ENCODE data around the gene DNAJB11. TPM values are rescaled to one million over a fixed set of nuclear protein-coding genes. Genes with fewer than 3 reads are reported as not detected.
"Not testable (repeated sequence)": the region's sequence is repeated elsewhere in the genome, so short reads cannot be mapped to it uniquely, and the experiment has no call there.

Gene DNAJB11
- total and polyA plus RNA-seq, 3 experiments from 2014 or later: 48.9 to 65.6 (median 62.7) TPM

DNA sequence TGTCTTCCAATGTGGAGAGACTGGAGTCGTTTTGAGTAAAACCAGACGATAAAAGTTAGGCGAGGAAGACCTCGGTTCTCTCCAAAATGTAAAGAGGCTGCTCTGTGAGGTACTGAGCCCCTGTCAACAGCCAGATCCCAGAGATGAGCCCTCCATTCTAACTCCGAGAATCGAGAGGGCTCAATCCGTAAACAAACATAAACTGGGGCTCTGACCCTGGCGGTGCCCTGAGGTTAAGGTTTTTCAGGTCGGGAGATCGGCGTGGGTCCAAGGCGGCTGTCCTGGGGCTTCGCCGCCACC, 3.8 kb upstream of the DNAJB11 start:
- H3K36me3 Mint-ChIP-seq: peaks cover 0 to 43% (median 2%) of the 10 kb centered on the region in 3 donors
- H3K27ac Mint-ChIP-seq: peak overlapping the region; percentile 93 to 98 (median 97)
- Histone ChIP-seq H3K27me3 (ENCODE audit: insufficient read depth, low read length, poor library complexity, severe bottlenecking) (no peaks in the 10 kb centered on the region), H3K27ac (ENCODE audit: low read depth, low read length) (peak overlapping the region; percentile 87), H3K9me3 (ENCODE audit: low read length) (no peaks in the 10 kb centered on the region), H3K4me3 (ENCODE audit: low read length) (peak overlapping the region; percentile 77), H3K36me3 (ENCODE audit: insufficient read depth, low read length) (peaks cover 8% of the 10 kb centered on the region), H3K4me1 (ENCODE audit: insufficient read depth, low read length) (peaks cover 43% of the 10 kb centered on the region)
- H3K9me3 Mint-ChIP-seq: no peaks in the 10 kb centered on the region
- peak overlapping the region; percentile 85 to 97 (median 94) for H3K4me3 Mint-ChIP-seq
- ChIA-PET CTCF (interaction anchor here (3.1 kb wide), 1 partner anchor 50 kb away, joined by 15 read pairs; no protein-coding TSS in a partner anchor), POLR2A (interaction anchor here (1.4 kb wide), 1 partner anchor 981 kb away, joined by 4 read pairs; the partner anchor contains the start of gene SENP2)
- no peaks in the 10 kb centered on the region for H3K27me3 Mint-ChIP-seq
- DNase-seq: no peak
- peaks cover 67 to 81% (median 79%) of the 10 kb centered on the region in 3 donors for H3K4me1 Mint-ChIP-seq

GRCh38 chr3:186567072-186567921, 3.2 kb upstream of the DNAJB11 start, which contains the start of gene TBCCD1:
TSS of gene TBCCD1 (minus strand) at chr3:186567339. CDS start at chr3:186564329, 3,010 bp downstream.
- H3K27ac Mint-ChIP-seq: peak within 1 kb of the TSS; percentile 93 to 98 (median 97)
- H3K36me3 Mint-ChIP-seq: peaks cover 0 to 40% (median 2%) of the 10 kb centered on the region in 3 donors
- Histone ChIP-seq H3K27me3 (ENCODE audit: insufficient read depth, low read length, poor library complexity, severe bottlenecking) (no peaks in the 10 kb centered on the region), H3K4me3 (ENCODE audit: low read length) (peak within 1 kb of the TSS; percentile 77), H3K9me3 (ENCODE audit: low read length) (no peaks in the 10 kb centered on the region), H3K36me3 (ENCODE audit: insufficient read depth, low read length) (peaks cover 5% of the 10 kb centered on the region), H3K4me1 (ENCODE audit: insufficient read depth, low read length) (peaks cover 42% of the 10 kb centered on the region), H3K27ac (ENCODE audit: low read depth, low read length) (peak within 1 kb of the TSS; percentile 87)
- H3K4me3 Mint-ChIP-seq: peak within 1 kb of the TSS; percentile 85 to 97 (median 94)
- ChIA-PET CTCF (interaction anchor here (0.7 to 3.1 kb wide), 4 partner anchors 48 to 1980 kb away, joined by 3 to 15 read pairs (median 4); no protein-coding TSS in a partner anchor), POLR2A (interaction anchor here (0.7 to 1.4 kb wide), 3 partner anchors 240 to 981 kb away, joined by 3 to 4 read pairs (median 3); partner anchors contain the start of gene SENP2)
- peak; percentile 90 to 97 (median 94) for DNase-seq
- H3K9me3 Mint-ChIP-seq: no peaks in the 10 kb centered on the region
- peaks cover 66 to 79% (median 78%) of the 10 kb centered on the region in 3 donors for H3K4me1 Mint-ChIP-seq
- no peaks in the 10 kb centered on the region for H3K27me3 Mint-ChIP-seq

DNA sequence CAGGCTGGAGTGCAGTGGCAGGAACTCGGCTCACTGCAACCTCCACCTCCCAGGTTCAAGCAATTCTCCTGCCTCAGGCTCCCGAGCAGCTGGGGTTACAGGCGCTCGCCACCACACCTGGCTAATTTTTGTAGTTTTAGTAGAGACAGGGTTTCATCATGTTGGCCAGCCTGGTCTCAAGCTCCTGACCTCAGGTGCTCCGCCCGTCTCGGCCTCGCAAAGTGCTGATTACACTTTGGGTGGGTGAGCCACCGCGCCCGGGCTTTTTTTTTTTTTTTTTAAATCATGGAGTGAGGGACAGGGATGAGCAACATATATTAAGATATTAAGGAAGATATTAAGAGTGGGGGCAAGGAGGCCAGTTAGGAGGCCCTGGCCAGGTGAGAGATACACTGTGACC, 1.2 kb upstream of the DNAJB11 start:
- Mint-ChIP-seq H3K4me1 (peaks cover 57 to 74% (median 72%) of the 10 kb centered on the region in 3 donors), H3K27ac (peak overlapping the region in 7 of 8 donors; percentile 93 to 100 (median 98)), H3K36me3 (peaks cover 0 to 43% (median 6%) of the 10 kb centered on the region in 3 donors), H3K4me3 (peak overlapping the region; percentile 86 to 99 (median 89))
- not testable (repeated sequence) for H3K27me3 Mint-ChIP-seq; H3K9me3 ChIP-seq (ENCODE audit: low read length); H3K9me3 Mint-ChIP-seq; H3K27me3 ChIP-seq (ENCODE audit: insufficient read depth, low read length, poor library complexity, severe bottlenecking); DNase-seq
- Histone ChIP-seq H3K4me3 (ENCODE audit: low read length) (peak overlapping the region; percentile 77), H3K36me3 (ENCODE audit: insufficient read depth, low read length) (peaks cover 18% of the 10 kb centered on the region), H3K27ac (ENCODE audit: low read depth, low read length) (peak overlapping the region; percentile 98), H3K4me1 (ENCODE audit: insufficient read depth, low read length) (peaks cover 39% of the 10 kb centered on the region)
- CTCF ChIA-PET: interaction anchor here (1.2 to 3.1 kb wide), 4 partner anchors 29 to 631 kb away, joined by 4 to 15 read pairs (median 6); partner anchors contain the start of gene TRA2B
- POLR2A ChIA-PET: interaction anchor here (0.6 to 4.3 kb wide), 6 partner anchors 16 to 647 kb away, joined by 3 to 35 read pairs (median 6); partner anchors contain the start of genes EIF4A2 and TRA2B

- H3K4me3 ChIP-seq (ENCODE audit: low read length): peak overlapping the region; percentile 77
- no peaks in the 10 kb centered on the region for H3K9me3 ChIP-seq (ENCODE audit: low read length)
- CTCF ChIA-PET: interaction anchor here (1.1 to 1.6 kb wide), 7 partner anchors 13 to 632 kb away, joined by 3 to 9 read pairs (median 4); partner anchors contain the start of genes RPL39L and TRA2B
- H3K9me3 Mint-ChIP-seq: no peaks in the 10 kb centered on the region
- peak overlapping the region; percentile 93 to 100 (median 98) for H3K27ac Mint-ChIP-seq
- H3K4me1 ChIP-seq (ENCODE audit: insufficient read depth, low read length): peaks cover 39% of the 10 kb centered on the region
- H3K4me1 Mint-ChIP-seq: peaks cover 57 to 74% (median 72%) of the 10 kb centered on the region in 3 donors
- peaks cover 0 to 47% (median 6%) of the 10 kb centered on the region in 3 donors for H3K36me3 Mint-ChIP-seq
- no peaks in the 10 kb centered on the region for H3K27me3 Mint-ChIP-seq
- no peaks in the 10 kb centered on the region for H3K27me3 ChIP-seq (ENCODE audit: insufficient read depth, low read length, poor library complexity, severe bottlenecking)
- H3K36me3 ChIP-seq (ENCODE audit: insufficient read depth, low read length): peaks cover 22% of the 10 kb centered on the region
- POLR2A ChIA-PET: interaction anchor here (0.6 to 4.3 kb wide), 7 partner anchors 14 to 632 kb away, joined by 3 to 35 read pairs (median 5); partner anchors contain the start of genes EIF4A2 and TRA2B
- no peak for DNase-seq
- peak overlapping the region; percentile 86 to 99 (median 89) for H3K4me3 Mint-ChIP-seq
- peak overlapping the region; percentile 98 for H3K27ac ChIP-seq (ENCODE audit: low read depth, low read length)
These were observed 783 bp upstream of the DNAJB11 start for GRCh38 chr3:186569779-186570095.

- H3K27me3 ChIP-seq (ENCODE audit: insufficient read depth, low read length, poor library complexity, severe bottlenecking): no peaks in the 10 kb centered on the region
- H3K27ac ChIP-seq (ENCODE audit: low read depth, low read length): peak overlapping the region; percentile 98
- H3K27ac Mint-ChIP-seq: peak overlapping the region; percentile 93 to 99 (median 98)
- peak overlapping the region; percentile 86 to 99 (median 89) for H3K4me3 Mint-ChIP-seq
- peak overlapping the region; percentile 75 for H3K4me3 ChIP-seq (ENCODE audit: low read length)
- H3K4me1 ChIP-seq (ENCODE audit: insufficient read depth, low read length): peaks cover 33% of the 10 kb centered on the region
- no peaks in the 10 kb centered on the region for H3K9me3 Mint-ChIP-seq
- peaks cover 0 to 60% (median 11%) of the 10 kb centered on the region in 3 donors for H3K36me3 Mint-ChIP-seq
- peaks cover 30% of the 10 kb centered on the region for H3K36me3 ChIP-seq (ENCODE audit: insufficient read depth, low read length)
- ChIA-PET POLR2A (interaction anchor here (1.0 to 4.3 kb wide), 4 partner anchors 43 to 633 kb away, joined by 4 to 35 read pairs (median 12); partner anchors contain the start of genes EIF4A2 and TRA2B), CTCF (interaction anchor here (1.1 to 1.6 kb wide), 8 partner anchors 11 to 633 kb away, joined by 3 to 9 read pairs (median 5); partner anchors contain the start of genes RPL39L and TRA2B)
- H3K4me1 Mint-ChIP-seq: peaks cover 53 to 77% (median 72%) of the 10 kb centered on the region in 3 donors
- no peaks in the 10 kb centered on the region for H3K27me3 Mint-ChIP-seq
- H3K9me3 ChIP-seq (ENCODE audit: low read length): no peaks in the 10 kb centered on the region
- no peak for DNase-seq
These were observed 572 bp downstream of the DNAJB11 start for GRCh38 chr3:186570941-186571643.

- H3K4me1 Mint-ChIP-seq: peaks cover 50 to 76% (median 67%) of the 10 kb centered on the region in 3 donors
- no peaks in the 10 kb centered on the region for H3K27me3 Mint-ChIP-seq
- peaks cover 0 to 63% (median 11%) of the 10 kb centered on the region in 3 donors for H3K36me3 Mint-ChIP-seq
- H3K4me1 ChIP-seq (ENCODE audit: insufficient read depth, low read length): peaks cover 28% of the 10 kb centered on the region
- peak overlapping the region; percentile 98 for H3K27ac ChIP-seq (ENCODE audit: low read depth, low read length)
- H3K4me3 ChIP-seq (ENCODE audit: low read length): peak overlapping the region; percentile 75
- peak overlapping the region; percentile 86 to 99 (median 89) for H3K4me3 Mint-ChIP-seq
- ChIA-PET POLR2A (interaction anchor here (4.3 kb wide), 1 partner anchor 212 kb away, joined by 35 read pairs; the partner anchor contains the start of gene EIF4A2), CTCF (interaction anchor here (1.1 to 1.6 kb wide), 3 partner anchors 31 to 250 kb away, joined by 5 to 7 read pairs (median 5); no protein-coding TSS in a partner anchor)
- H3K27me3 ChIP-seq (ENCODE audit: insufficient read depth, low read length, poor library complexity, severe bottlenecking): no peaks in the 10 kb centered on the region
- H3K27ac Mint-ChIP-seq: peak overlapping the region; percentile 76 to 98 (median 96)
- no peaks in the 10 kb centered on the region for H3K9me3 ChIP-seq (ENCODE audit: low read length)
- peaks cover 31% of the 10 kb centered on the region for H3K36me3 ChIP-seq (ENCODE audit: insufficient read depth, low read length)
- no peaks in the 10 kb centered on the region for H3K9me3 Mint-ChIP-seq
- DNase-seq: no peak
These were observed 1.1 kb downstream of the DNAJB11 start for GRCh38 chr3:186571644-186572013.

DNA sequence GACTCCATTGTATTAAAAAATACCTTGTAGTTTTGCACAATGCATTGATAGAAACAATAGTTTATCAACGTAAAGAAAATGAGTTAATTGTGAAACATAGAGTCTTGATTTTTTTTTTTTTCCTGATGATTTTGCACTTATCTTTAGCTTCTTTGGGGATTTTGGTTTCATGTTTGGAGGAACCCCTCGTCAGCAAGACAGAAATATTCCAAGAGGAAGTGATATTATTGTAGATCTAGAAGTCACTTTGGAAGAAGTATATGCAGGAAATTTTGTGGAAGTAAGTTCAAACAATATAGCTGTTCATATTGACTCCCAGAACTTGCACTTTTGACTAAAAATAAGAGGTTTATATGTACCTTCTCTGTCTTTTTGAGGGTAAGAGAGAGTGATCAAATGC, 7.0 kb downstream of the DNAJB11 start:
- Histone ChIP-seq H3K27me3 (ENCODE audit: insufficient read depth, low read length, poor library complexity, severe bottlenecking) (no peaks in the 10 kb centered on the region), H3K27ac (ENCODE audit: low read depth, low read length) (no peak overlapping the region), H3K4me1 (ENCODE audit: insufficient read depth, low read length) (no peaks in the 10 kb centered on the region), H3K9me3 (ENCODE audit: low read length) (no peaks in the 10 kb centered on the region), H3K36me3 (ENCODE audit: insufficient read depth, low read length) (peaks cover 52% of the 10 kb centered on the region), H3K4me3 (ENCODE audit: low read length) (no peak overlapping the region)
- H3K27ac Mint-ChIP-seq: no peak overlapping the region
- no peak for DNase-seq
- no peak overlapping the region for H3K4me3 Mint-ChIP-seq
- H3K9me3 Mint-ChIP-seq: no peaks in the 10 kb centered on the region
- ChIA-PET CTCF (no interaction called here), POLR2A (no interaction called here)
- H3K27me3 Mint-ChIP-seq: no peaks in the 10 kb centered on the region
- H3K36me3 Mint-ChIP-seq: peaks cover 0 to 93% (median 28%) of the 10 kb centered on the region in 3 donors
- peaks cover 15 to 46% (median 37%) of the 10 kb centered on the region in 3 donors for H3K4me1 Mint-ChIP-seq
